NCI-H446 (cell line): ENCODE data around the gene PLPP3.

ENCODE experiments used
- DNase-seq, 2 experiments: peaks; one replicate each; lab custom pipeline; 2025; lab: John Stamatoyannopoulos, UW

The PLPP3 gene

DNA sequence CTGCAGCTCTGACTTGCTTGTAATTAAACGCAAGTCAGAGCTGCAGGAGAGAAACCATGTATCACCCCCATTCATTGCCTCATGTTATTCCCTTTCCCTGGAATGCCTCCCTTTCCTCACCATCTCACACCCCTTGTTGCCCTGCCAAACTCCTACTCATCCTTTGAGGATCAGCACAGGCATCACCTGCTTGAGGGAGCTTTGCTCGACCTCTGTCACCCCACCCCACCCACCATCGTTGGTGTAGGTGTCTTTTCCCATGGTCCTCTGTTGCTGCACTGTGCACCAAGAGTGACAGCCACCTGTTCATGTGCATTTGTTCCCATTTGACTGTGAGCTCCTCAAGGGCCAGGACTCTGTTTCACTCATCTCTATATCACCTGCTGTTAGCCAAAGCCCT is 117.2 kb downstream of the PLPP3 start:
- DNase-seq: no peak

DNA sequence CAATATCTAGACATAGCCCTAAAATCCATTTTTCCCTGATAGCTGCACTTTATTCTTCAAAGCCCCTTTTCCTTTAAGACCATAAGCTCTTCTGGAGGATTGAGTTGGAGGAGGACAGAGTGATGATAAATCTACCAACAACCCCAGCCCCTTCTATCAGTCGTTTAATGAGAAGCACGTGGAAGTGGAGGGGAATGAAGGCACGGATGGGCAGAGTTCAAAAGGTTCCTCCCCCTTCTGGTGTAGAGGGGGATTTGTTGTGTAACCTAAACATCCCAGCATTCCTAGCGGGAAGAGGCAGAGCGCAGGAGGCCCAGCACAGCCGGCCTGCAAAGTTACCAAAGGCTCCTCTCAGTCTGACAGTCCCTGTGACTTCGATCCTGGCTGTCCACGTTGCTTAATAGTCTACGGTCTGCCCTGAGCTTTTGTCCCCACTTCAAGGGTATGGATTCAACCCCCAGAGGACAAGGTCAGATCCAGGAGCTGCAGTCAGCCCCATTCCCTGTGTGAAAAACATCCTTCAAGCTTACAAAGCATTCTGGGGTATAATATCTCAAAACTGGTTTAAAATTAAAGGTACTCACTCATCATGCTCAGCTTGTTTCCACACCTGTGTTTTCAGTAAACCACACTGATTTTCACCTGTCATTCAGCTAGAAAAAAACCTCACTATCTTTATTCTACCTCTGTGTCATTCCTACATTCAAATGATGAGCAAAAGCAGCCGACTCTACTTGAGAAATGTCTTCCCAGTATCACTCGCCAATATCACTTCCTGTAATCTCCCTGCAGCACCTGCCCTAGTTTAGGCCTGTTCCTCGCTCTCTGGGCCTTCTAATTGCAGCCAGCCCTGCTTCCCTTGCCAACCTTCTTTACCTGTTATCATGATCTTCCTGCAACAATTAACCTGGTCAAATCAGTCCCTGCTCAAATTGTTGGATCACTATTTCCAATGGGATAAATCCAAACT is 117.9 kb downstream of the PLPP3 start:
- no peak for DNase-seq

DNA sequence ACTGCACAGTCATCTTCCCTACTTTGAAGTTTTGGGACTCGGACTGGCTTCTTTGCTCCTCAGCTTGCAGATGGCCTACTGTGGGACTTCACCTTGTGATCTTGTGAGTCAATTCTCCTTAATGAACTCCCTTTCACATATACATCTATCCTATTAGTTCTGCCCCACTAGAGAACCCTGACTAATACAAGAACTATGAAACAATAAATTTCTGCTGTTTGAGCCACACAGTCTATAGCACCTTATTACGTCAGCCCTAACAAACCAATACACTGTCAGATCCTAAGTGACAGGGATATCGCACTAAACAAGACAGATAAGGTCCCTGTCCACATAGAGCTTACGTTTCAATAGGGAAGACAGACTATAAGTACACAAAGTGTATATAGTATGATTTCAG is 120.1 kb downstream of the PLPP3 start:
- no peak for DNase-seq

- no peak for DNase-seq
These were observed 121.5 kb downstream of the PLPP3 start for GRCh38 chr1:56457756-56458375.

DNA sequence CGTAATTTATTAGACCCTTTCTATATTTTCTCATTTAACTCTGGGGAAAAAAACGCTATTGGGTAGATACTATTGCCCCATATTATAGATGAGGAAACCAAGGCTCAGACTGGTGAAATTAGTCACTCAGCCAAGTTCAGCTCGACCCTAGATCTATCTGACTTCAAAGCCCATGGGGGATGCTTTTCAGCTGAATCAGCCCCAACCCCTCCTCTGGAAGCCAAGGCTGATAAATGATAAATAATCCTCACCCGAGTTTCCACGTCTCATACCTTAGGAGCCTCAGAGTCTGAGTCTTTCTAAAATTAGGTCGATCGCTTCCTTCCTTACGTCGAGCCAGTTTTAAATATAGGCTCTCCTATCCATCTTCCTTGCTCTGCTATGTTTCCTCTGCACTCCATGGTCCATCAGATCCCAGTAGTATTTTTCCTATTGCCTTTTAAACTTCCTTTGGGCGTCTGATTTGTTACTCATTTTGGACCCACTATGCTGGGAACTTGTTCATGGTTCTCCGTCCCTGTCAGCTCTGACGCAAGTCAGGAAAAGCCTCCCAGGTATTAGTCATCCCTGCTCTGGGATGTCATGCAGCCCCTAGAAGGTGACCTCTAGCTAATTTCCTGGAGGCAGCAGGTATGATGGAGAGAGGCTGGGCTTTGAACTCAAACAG is 122.8 kb downstream of the PLPP3 start:
- DNase-seq: no peak

DNA sequence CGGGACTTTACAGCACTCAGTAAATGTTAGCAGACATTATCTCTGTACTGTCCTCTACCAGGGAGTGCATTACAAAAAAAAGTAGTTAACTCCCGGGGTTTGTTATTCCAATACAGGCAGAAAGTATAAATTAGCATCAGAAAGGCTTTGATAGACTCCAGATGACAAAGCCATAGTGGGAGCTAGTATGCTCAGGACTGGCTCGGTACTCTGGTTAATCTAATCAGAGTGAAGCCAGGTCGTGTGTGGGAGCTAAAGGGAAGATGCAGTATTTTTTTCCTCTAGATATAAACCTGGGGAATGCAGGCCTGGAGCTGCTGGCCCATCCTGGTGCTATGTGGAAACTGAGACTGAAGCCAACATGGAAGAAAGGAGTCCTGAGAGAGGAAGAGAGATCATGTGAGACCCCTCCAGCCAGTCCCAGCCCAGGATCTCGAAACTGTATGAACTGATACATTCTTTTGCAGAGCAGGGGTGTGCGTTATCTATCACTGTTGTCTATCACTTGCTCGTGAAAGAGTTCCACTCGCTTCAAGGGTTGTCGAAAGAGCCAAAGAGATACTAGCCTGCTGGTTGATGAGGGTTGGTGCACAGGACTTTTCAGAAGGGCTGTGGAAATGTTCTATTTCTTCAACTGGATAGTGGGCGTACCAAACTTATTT is 125.8 kb downstream of the PLPP3 start:
- no peak for DNase-seq

DNA sequence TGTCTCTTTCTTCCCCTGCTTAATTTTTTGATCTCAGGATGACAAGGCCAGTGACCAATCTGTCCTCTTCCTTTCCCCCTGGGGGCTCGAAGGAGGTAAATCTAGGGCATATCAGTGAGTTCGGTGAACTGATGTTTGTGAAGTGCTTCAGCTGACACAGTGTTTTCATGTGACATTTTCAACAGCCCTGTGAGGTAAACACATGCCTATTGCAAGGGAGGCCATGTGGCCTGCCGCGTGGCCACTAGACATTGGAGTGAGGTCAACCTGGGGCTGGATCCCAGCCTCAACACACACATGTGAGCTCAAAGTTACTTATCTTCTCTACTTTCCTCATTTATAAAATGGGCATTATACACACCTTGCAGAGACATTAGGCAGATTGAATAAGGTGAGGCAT is 126.3 kb downstream of the PLPP3 start:
- DNase-seq: no peak

- peak in 1 of 2 experiments; percentile 37 for DNase-seq
These were observed 127.0 kb downstream of the PLPP3 start for GRCh38 chr1:56452027-56453011.

GRCh38 chr1:56451491-56451890 is 127.9 kb downstream of the PLPP3 start:
- DNase-seq: no peak

DNA sequence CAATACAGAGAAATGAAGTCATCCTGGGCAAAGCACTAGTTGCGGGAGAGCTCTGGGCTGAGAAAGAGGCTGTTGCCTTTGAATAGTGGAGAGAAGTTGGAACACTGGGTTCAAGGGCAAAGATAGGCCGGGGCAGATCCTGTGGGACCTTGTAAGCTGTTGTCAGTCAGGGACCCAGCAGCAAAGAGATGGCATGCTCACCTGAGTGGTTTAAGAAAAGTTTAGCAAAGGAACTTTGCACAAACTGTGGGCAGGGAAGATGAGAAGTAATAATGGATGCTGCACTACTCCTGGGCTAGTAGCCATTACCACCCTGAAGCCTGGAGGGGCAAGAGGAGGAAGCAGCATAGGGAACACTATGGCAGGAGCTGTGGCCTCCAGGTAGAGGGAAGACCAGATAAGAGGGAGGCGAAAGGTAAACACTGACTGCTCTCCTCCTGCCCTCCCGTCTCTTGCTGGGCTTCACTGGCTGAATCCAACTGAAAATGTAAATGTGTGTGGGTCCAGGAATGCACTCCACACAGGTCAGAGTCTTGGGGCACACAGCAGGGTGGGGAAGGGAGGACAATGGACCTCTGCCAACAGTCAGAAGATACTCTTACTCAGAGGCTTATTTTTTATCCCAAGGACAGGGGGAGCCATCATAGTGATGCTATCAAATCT is 129.2 kb downstream of the PLPP3 start:
- DNase-seq: no peak

DNA sequence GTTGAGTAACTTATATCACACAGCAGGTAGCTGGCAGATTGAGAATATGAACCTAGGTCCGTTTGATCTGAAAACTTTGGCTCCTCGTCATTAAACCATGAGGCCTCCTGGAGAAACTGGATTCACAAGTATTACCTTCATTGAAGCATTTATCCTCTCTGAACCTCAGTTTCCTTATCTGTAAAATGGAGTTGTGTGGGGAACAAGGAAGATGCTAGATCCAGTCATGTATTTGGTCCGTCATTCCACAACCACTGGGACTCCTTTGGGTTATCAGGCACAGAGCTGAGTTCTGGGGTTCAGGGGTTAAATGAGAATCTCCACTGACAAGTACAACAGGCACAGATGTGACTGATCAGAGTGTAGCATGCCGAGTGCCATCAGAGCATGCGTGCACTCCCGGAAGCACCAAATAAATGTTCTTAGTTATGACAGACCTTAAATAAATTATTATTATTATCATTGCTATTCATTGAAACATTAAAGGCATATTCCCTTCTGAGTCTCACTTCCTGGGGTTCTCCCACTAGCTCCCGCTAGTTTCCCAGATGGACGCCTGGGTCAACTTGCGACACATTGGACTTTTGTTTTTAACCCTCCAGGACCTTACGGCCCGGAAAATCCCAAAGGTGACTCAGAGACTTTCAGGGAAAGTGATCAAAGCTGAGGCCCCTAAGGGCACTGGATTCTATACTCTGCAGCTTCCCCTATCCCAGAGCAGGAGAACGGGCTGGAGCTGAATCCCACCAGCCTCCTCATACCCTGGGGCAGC is 130.6 kb downstream of the PLPP3 start:
- no peak for DNase-seq

DNA sequence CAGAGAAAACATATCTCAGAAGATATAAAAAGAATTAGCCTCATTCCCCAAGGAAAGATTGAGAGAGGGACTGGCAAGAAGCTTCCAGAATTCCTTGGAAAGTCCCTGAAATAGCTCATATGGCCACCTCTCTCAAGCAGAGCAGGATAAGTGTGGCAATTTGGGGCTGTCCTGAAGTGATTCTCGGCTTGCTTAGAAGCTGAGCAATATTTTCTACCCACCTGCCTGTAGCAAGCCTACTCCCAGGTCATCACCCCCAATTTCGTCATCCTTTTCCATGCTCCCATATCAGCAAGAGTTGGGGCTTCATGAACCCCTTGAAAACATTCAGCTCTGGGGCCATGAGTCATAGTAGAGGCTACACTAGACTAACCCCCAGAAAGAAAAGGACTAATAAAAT is 131.5 kb downstream of the PLPP3 start:
- DNase-seq: no peak

DNA sequence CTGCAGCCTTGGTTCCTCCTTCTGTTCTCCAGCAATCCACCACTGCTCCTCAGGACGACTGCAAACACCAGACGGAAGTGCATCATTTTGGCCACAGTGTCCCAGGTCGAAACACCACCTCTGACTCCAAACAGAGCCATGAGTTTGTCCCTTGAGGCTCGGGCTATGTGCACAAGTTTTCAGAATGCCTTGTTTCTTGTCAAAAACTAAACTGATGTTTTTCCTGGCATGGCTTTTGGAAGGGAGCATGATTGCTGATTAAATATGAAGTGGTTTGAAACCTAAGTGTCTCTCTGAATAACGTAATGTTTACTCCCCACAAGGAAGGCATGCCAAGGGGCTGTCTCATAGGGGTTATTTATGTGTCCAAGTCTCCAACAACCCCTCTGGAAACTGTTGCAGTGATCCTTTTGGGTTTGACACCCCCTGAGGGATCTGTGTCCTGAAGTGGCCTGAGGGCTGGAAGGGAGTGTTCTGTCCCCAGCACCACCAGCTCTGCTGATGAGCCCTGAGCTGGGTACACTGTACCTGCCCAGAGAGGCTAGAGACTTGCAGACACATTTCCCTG is 132.7 kb downstream of the PLPP3 start:
- DNase-seq: peak; percentile 18 to 20

DNA sequence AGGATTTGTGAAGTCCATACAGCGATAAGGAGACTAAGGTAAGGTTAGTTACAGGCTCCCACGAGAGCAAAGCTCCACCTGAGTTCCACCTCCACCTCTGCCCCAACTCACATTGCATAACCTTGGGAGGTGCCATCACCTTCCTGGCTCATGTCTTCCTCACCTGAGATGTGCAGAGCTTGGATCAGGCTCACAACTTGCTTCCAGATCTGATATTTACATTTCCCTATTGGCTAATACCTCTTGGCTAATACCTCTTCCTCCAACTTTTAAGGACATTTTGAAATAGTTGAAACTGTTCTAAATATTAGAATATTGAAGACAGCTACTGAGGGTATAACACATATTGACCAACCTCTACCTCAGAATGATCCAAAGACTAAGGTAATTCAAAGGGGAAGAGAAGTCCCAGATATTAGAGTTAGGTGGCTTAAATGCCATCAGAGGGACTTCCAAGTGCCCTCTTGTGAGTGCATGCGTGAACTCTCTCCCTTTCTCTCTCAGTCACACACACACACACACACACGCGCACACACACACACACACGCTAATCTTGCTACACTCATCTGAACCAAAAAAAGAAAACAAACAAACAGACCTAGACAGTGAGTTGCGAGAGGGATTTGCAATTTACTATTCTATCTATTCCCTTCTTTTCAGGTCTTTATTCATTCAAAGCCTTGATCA is 134.3 kb downstream of the PLPP3 start:
- DNase-seq: no peak
